Gastrocnemius medialis (tissue), 4 donors: ENCODE data around the gene AFF3. TPM values are rescaled to one million over a fixed set of nuclear protein-coding genes. Genes with fewer than 3 reads are reported as not detected.

Source experiments
- ATAC-seq, 2 donors: fragments of 150-250 bp; one replicate each; pipeline ENCODE4 v1.9.1; 2016
- DNase-seq, 2 donors: peaks; one replicate each; pipeline ENCODE4 v3.0.0-alpha.2; 2019
- H3K27ac ChIP-seq, 4 donors: fragments of 200-600 bp; sonication (generic); 1 replicate in 1 of 4; 2 replicates in 3 of 4; pipeline ENCODE4 v1.5.1; 2016 to 2018; ENCODE audit warnings: mild to moderate bottlenecking in 2 of 4, moderate library complexity in 1 of 4
- H3K27me3 ChIP-seq, 3 donors: fragments of 200-600 bp; sonication (generic) in 2 of 3; 1 replicate in 1 of 3; 2 replicates in 2 of 3; pipeline versions ENCODE4 v1.5.1 to v1.6.0; 2016 to 2019; ENCODE audit warnings: mild to moderate bottlenecking in 1 of 3, moderate library complexity in 1 of 3
- H3K36me3 ChIP-seq, 2 donors: fragments of 200-600 bp; sonication (generic) in 1 of 2; one replicate each; pipeline ENCODE4 v1.5.1; 2017 to 2018
- H3K4me1 ChIP-seq, 2 donors: fragments of 200-600 bp; sonication (generic) in 1 of 2; one replicate each; pipeline ENCODE4 v1.5.1; 2016 to 2017; ENCODE audit warnings: mild to moderate bottlenecking in 2 of 2
- H3K4me3 ChIP-seq, 4 donors: fragments of 200-600 bp; sonication (generic) in 3 of 4; 1 replicate in 1 of 4; 2 replicates in 3 of 4; pipeline ENCODE4 v1.5.1; 2016 to 2019; ENCODE audit warnings: mild to moderate bottlenecking in 2 of 4
- H3K9me3 ChIP-seq, 3 donors: fragments of 200-600 bp; sonication (generic) in 2 of 3; 1 replicate in 1 of 3; 2 replicates in 2 of 3; pipeline ENCODE4 v1.5.1; 2016 to 2019
- CTCF ChIP-seq, 5 experiments: fragments of 450-650 bp in 3 of 5; fragments of 200-600 bp in 2 of 5; sonication (generic) in 2 of 5; IDR thresholded peaks in 4 of 5; conservative IDR thresholded peaks in 1 of 5; 1 replicate in 4 of 5; 2 replicates in 1 of 5; pipeline ENCODE4 v1.5.1; 2016 to 2019; ENCODE audit warnings: antibody characterized with exemption in 5 of 5, mild to moderate bottlenecking in 3 of 5, moderate library complexity in 3 of 5
- POLR2A ChIP-seq, 2 donors: fragments of 450-650 bp; IDR thresholded peaks; one replicate each; pipeline ENCODE4 v1.6.1; 2017; ENCODE audit warnings: antibody characterized with exemption in 2 of 2, mild to moderate bottlenecking in 2 of 2, moderate library complexity in 2 of 2
- in situ Hi-C, 4 donors: fragments of 200-750 bp; cut with MboI; loops; one replicate each; pipeline versions ENCODE4 v1.15.0 to v1.8.0; 2017; ENCODE audit warnings: low sequenced_read_pairs in 4 of 4
- intact Hi-C: fragments of 100-400 bp; cut with DNase I; formaldehyde crosslinking; loops from one replicate; pipeline ENCODE4 v1.15.1; 2023; ENCODE audit warnings: low total_unique reads
- total RNA-seq, 4 donors: library from RNA; depleted of rRNA; stranded (reverse); fragments of >200 nt; gene quantifications; one replicate each; pipeline versions ENCODE4 v1.1.0 to v1.2.3, GENCODE V29; 2016

AFF3 gene
- total RNA-seq, 4 donors from 2014 or later, result 0.22 to 0.55 (median 0.47) TPM

GRCh38 chr2:100141906-100142305, 484 bp downstream of the AFF3 start:
- TF ChIP-seq POLR2A (IDR thresholded peaks at IDR 0.05) (no peak), CTCF (IDR thresholded peaks at IDR 0.05 in 4 of 5, conservative IDR thresholded peaks at IDR 0.05 in 1 of 5) (no peak)
- DNase-seq (no peak), ATAC-seq (no peak)
- Histone ChIP-seq H3K4me1 (no peaks in the 10 kb centered on the region), H3K36me3 (no peaks in the 10 kb centered on the region), H3K9me3 (no peaks in the 10 kb centered on the region), H3K27me3 (no peaks in the 10 kb centered on the region), H3K4me3 (no peak overlapping the region), H3K27ac (no peak overlapping the region)
- in situ Hi-C loops (no loop called here), intact Hi-C loops (no loop called here)

GRCh38 chr2:100140582-100140981, 1.8 kb downstream of the AFF3 start:
- Histone ChIP-seq H3K27me3 (no peaks in the 10 kb centered on the region), H3K36me3 (no peaks in the 10 kb centered on the region), H3K4me3 (no peak overlapping the region), H3K9me3 (no peaks in the 10 kb centered on the region), H3K4me1 (no peaks in the 10 kb centered on the region), H3K27ac (no peak overlapping the region)
- ATAC-seq (no peak), DNase-seq (no peak)
- intact Hi-C loops (no loop called here), in situ Hi-C loops (no loop called here)
- TF ChIP-seq POLR2A (IDR thresholded peaks at IDR 0.05), result no peak
- no peak for TF ChIP-seq CTCF (IDR thresholded peaks at IDR 0.05 in 4 of 5, conservative IDR thresholded peaks at IDR 0.05 in 1 of 5)

- H3K4me3 ChIP-seq, result no peak overlapping the region
- in situ Hi-C loops, result no loop called here
- H3K27me3 ChIP-seq, result no peaks in the 10 kb centered on the region
- H3K9me3 ChIP-seq, result no peaks in the 10 kb centered on the region
- H3K4me1 ChIP-seq, result no peaks in the 10 kb centered on the region
- intact Hi-C loops, result no loop called here
- H3K36me3 ChIP-seq, result no peaks in the 10 kb centered on the region
- TF ChIP-seq CTCF (IDR thresholded peaks at IDR 0.05 in 4 of 5, conservative IDR thresholded peaks at IDR 0.05 in 1 of 5) (no peak), POLR2A (IDR thresholded peaks at IDR 0.05) (no peak)
- DNase-seq, result no peak
- no peak for ATAC-seq
- H3K27ac ChIP-seq, result no peak overlapping the region
Observed at GRCh38 chr2:100137866-100138570, 4.4 kb downstream of the AFF3 start.

- TF ChIP-seq POLR2A (IDR thresholded peaks at IDR 0.05), result no peak
- TF ChIP-seq CTCF (IDR thresholded peaks at IDR 0.05 in 4 of 5, conservative IDR thresholded peaks at IDR 0.05 in 1 of 5), result no peak
- in situ Hi-C loops (no loop called here), intact Hi-C loops (no loop called here)
- no peak for DNase-seq
- no peaks in the 10 kb centered on the region for H3K4me1 ChIP-seq
- H3K4me3 ChIP-seq, result no peak overlapping the region
- no peaks in the 10 kb centered on the region for H3K9me3 ChIP-seq
- no peak for ATAC-seq
- H3K27ac ChIP-seq, result no peak overlapping the region
- no peaks in the 10 kb centered on the region for H3K36me3 ChIP-seq
- H3K27me3 ChIP-seq, result no peaks in the 10 kb centered on the region
Observed at GRCh38 chr2:100137318-100137717, 5.1 kb downstream of the AFF3 start.

- no peak for ATAC-seq
- intact Hi-C loops, result no loop called here
- TF ChIP-seq CTCF (IDR thresholded peaks at IDR 0.05 in 4 of 5, conservative IDR thresholded peaks at IDR 0.05 in 1 of 5) (no peak), POLR2A (IDR thresholded peaks at IDR 0.05) (no peak)
- Histone ChIP-seq H3K9me3 (no peaks in the 10 kb centered on the region), H3K27ac (no peak overlapping the region), H3K36me3 (no peaks in the 10 kb centered on the region), H3K4me1 (no peaks in the 10 kb centered on the region), H3K4me3 (no peak overlapping the region), H3K27me3 (no peaks in the 10 kb centered on the region)
- no peak for DNase-seq
- in situ Hi-C loops, result no loop called here
Observed at GRCh38 chr2:100136310-100136709, 6.1 kb downstream of the AFF3 start.
